Measurements from ENCODE around the gene UGT1A5. TPM values are rescaled to one million over a fixed set of nuclear protein-coding genes. Genes with fewer than 3 reads are reported as not detected.

Gene UGT1A5
- total and polyA plus RNA-seq, 10 of the 15 experiments (the other 5 are each of a cell fraction or from before 2014, with no cell fraction given): not detected

GRCh38 chr2:233775414-233775813, 62.7 kb downstream of the UGT1A5 start:
- ChIA-PET POLR2A (no interaction called here), RAD21 (ENCODE audit: unreplicated experiment) (no interaction called here), SMC1A (ENCODE audit: uncharacterized antibody, unreplicated experiment) (no interaction called here), CTCF (no interaction called here)
- Histone ChIP-seq H4K20me1 (ENCODE audit: control insufficient read depth, insufficient read depth) (no peaks in the 10 kb centered on the region), H3K27me3 (replicated peaks in 1 of 2; ENCODE audit: control insufficient read depth in 2 of 2, insufficient read depth in 2 of 2, low read length in 1 of 2) (no peaks in the 10 kb centered on the region), H3K79me2 (ENCODE audit: control insufficient read depth, insufficient read depth, low read length) (no peaks in the 10 kb centered on the region), H3K4me2 (ENCODE audit: control insufficient read depth, insufficient read depth) (no peak overlapping the region), H2AFZ (ENCODE audit: control insufficient read depth, low read depth, low read length) (no peak overlapping the region), H3K4me1 (ENCODE audit: control insufficient read depth, insufficient read depth, low read length) (no peaks in the 10 kb centered on the region), H3K4me3 (no peak overlapping the region), H3K9me3 (replicated peaks; ENCODE audit: control insufficient read depth, insufficient read depth, low read length) (no peaks in the 10 kb centered on the region; the same call in 2 of the 3 replicates), H3K9ac (ENCODE audit: control insufficient read depth, insufficient read depth, low read length) (no peak overlapping the region), H3K27ac (ENCODE audit: control insufficient read depth, insufficient read depth) (no peak overlapping the region), H3K36me3 (ENCODE audit: control insufficient read depth in 2 of 2, insufficient read depth in 2 of 2, low read length in 1 of 2) (no peaks in the 10 kb centered on the region)
- DNase-seq (ENCODE audit: low read depth, low spot score) (no peak), FAIRE-seq (no peak), ATAC-seq (no peak)
- BruUV-seq (replicated peaks): no TSS peak
- intact Hi-C loops (cut with micrococcal nuclease; ENCODE audit: unreplicated experiment): no loop called here
- no peak for TF ChIP-seq POU2F2 (IDR thresholded peaks at IDR 0.05; ENCODE audit: borderline replicate concordance, low read depth, low read length)
- TF ChIP-seq IRF4 (IDR thresholded peaks at IDR 0.05; ENCODE audit: low read depth, low read length): no peak
- no peak for TF ChIP-seq RELA (IDR thresholded peaks at IDR 0.05; ENCODE audit: borderline replicate concordance, partially characterized antibody)
- TF ChIP-seq ELK1 (IDR thresholded peaks at IDR 0.05; ENCODE audit: low read depth, low read length): no peak
- no peak for TF ChIP-seq TBL1XR1 (IDR thresholded peaks at IDR 0.05; ENCODE audit: low read depth, low read length)
- no peak for TF ChIP-seq MEF2A (IDR thresholded peaks at IDR 0.05; ENCODE audit: insufficient read depth, low read depth, low read length)
- TF ChIP-seq PAX8 (IDR thresholded peaks at IDR 0.05): no peak
- in situ Hi-C loops (cut with MboI): no loop called here
- 35% methylated on average over 6 of the region's 6 CpGs for WGBS (ENCODE audit: insufficient coverage, insufficient replicate concordance, low lambda C conversion rate, missing lambda C conversion rate)

- Histone ChIP-seq H3K27me3 (replicated peaks in 1 of 2; ENCODE audit: control insufficient read depth in 2 of 2, insufficient read depth in 2 of 2, low read length in 1 of 2) (no peaks in the 10 kb centered on the region), H3K4me2 (ENCODE audit: control insufficient read depth, insufficient read depth) (no peak within 1 kb of the TSS), H4K20me1 (ENCODE audit: control insufficient read depth, insufficient read depth) (no peaks in the 10 kb centered on the region), H3K4me3 (no peak within 1 kb of the TSS), H3K9ac (ENCODE audit: control insufficient read depth, insufficient read depth, low read length) (no peak within 1 kb of the TSS), H3K79me2 (ENCODE audit: control insufficient read depth, insufficient read depth, low read length) (no peaks in the 10 kb centered on the region), H3K36me3 (ENCODE audit: control insufficient read depth in 2 of 2, insufficient read depth in 2 of 2, low read length in 1 of 2) (no peaks in the 10 kb centered on the region), H3K4me1 (ENCODE audit: control insufficient read depth, insufficient read depth, low read length) (no peaks in the 10 kb centered on the region), H3K9me3 (replicated peaks; ENCODE audit: control insufficient read depth, insufficient read depth, low read length) (no peaks in the 10 kb centered on the region; the same call in 2 of the 3 replicates), H2AFZ (ENCODE audit: control insufficient read depth, low read depth, low read length) (no peak within 1 kb of the TSS), H3K27ac (ENCODE audit: control insufficient read depth, insufficient read depth) (no peak within 1 kb of the TSS)
- POLR2A ChIA-PET: no interaction called here
- no peak for FAIRE-seq
- 0% methylated on average over 2 of the region's 2 CpGs for WGBS (ENCODE audit: insufficient coverage, insufficient replicate concordance, low lambda C conversion rate, missing lambda C conversion rate)
- in situ Hi-C loops (cut with MboI) (no loop called here), intact Hi-C loops (cut with micrococcal nuclease; ENCODE audit: unreplicated experiment) (no loop called here)
- BruUV-seq (replicated peaks): no TSS peak
- RAD21 ChIA-PET (ENCODE audit: unreplicated experiment): no interaction called here
- no peak for ATAC-seq
- SMC1A ChIA-PET (ENCODE audit: uncharacterized antibody, unreplicated experiment): no interaction called here
- CTCF ChIA-PET: no interaction called here
- no peak for DNase-seq (ENCODE audit: low read depth, low spot score)
- TF ChIP-seq GABPA (IDR thresholded peaks at IDR 0.05; ENCODE audit: low read depth): no peak
- no peak for TF ChIP-seq EP300 (IDR thresholded peaks at IDR 0.05; ENCODE audit: borderline replicate concordance in 1 of 2, control insufficient read depth in 1 of 2, low read depth in 2 of 2, low read length in 2 of 2)
- TF ChIP-seq GATAD2B (conservative IDR thresholded peaks at IDR 0.05; ENCODE audit: low read depth): no peak
- TF ChIP-seq RCOR1 (conservative IDR thresholded peaks at IDR 0.05; ENCODE audit: low read depth, low read length): no peak
- no peak for TF ChIP-seq SREBF1 (IDR thresholded peaks at IDR 0.05; ENCODE audit: low read length)
- no peak for TF ChIP-seq NKRF (conservative IDR thresholded peaks at IDR 0.05)
- no peak for TF ChIP-seq RAD51 (IDR thresholded peaks at IDR 0.05)
Observed at GRCh38 chr2:233778030-233778429, 65.3 kb downstream of the UGT1A5 start, which contains the start of gene MROH2A. TSS of gene MROH2A (plus strand) at chr2:233778330. CDS start at chr2:233779359, 1,029 bp downstream.

All from GM12878 (cell line).